ENCODE results near the gene PGAM1. TPM values are rescaled to one million over a fixed set of nuclear protein-coding genes. Genes with fewer than 3 reads are reported as not detected.

PGAM1 gene
- total RNA-seq, 2 donors from 2014 or later, result 326 to 434 TPM

GRCh38 chr10:97445357-97445721, 19.3 kb downstream of the PGAM1 start:
- no peak for TF ChIP-seq CTCF (IDR thresholded peaks at IDR 0.05)
- H3K9me3 ChIP-seq, result no peaks in the 10 kb centered on the region
- no peaks in the 10 kb centered on the region for H3K27me3 ChIP-seq
- peaks cover 20% of the 10 kb centered on the region for H3K36me3 ChIP-seq
- H3K4me3 ChIP-seq, result peak overlapping the region; percentile 80 to 89
- peak overlapping the region; percentile 61 to 71 for H3K27ac ChIP-seq
- H3K4me1 ChIP-seq, result peaks cover 0 to 35% of the 10 kb centered on the region in 2 donors
- no peak for DNase-seq (ENCODE audit: low spot score)

GRCh38 chr10:97445722-97446639, 20.0 kb downstream of the PGAM1 start, which contains the start of the genes EXOSC1 and ZDHHC16:
Gene EXOSC1, minus strand, starts transcription at chr10:97446006. Its CDS starts 21 bp downstream, at chr10:97445985.
Gene ZDHHC16, plus strand, starts transcription at chr10:97446175. Its CDS starts 5,501 bp downstream, at chr10:97451676.
- H3K4me1 ChIP-seq, result peaks cover 0 to 41% of the 10 kb centered on the region in 2 donors
- H3K9me3 ChIP-seq, result no peaks in the 10 kb centered on the region
- peaks cover 14% of the 10 kb centered on the region for H3K36me3 ChIP-seq
- peak within 1 kb of the TSS; percentile 61 to 83 for H3K27ac ChIP-seq
- peak in 1 of 2 donors; percentile 50 for TF ChIP-seq CTCF (IDR thresholded peaks at IDR 0.05)
- no peaks in the 10 kb centered on the region for H3K27me3 ChIP-seq
- peak; percentile 95 for DNase-seq (ENCODE audit: low spot score)
- H3K4me3 ChIP-seq, result peak within 1 kb of the TSS; percentile 80 to 89

- no peak for TF ChIP-seq CTCF (IDR thresholded peaks at IDR 0.05)
- no peak for DNase-seq (ENCODE audit: low spot score)
- Histone ChIP-seq H3K9me3 (no peaks in the 10 kb centered on the region), H3K36me3 (peaks cover 27% of the 10 kb centered on the region), H3K27ac (no peak overlapping the region), H3K27me3 (no peaks in the 10 kb centered on the region), H3K4me3 (no peak overlapping the region), H3K4me1 (peaks cover 0 to 49% of the 10 kb centered on the region in 2 donors)
Observed at GRCh38 chr10:97450828-97451227, 24.8 kb downstream of the PGAM1 start.

GRCh38 chr10:97451605-97452004, 25.6 kb downstream of the PGAM1 start:
- Histone ChIP-seq H3K4me3 (no peak overlapping the region), H3K9me3 (no peaks in the 10 kb centered on the region), H3K27ac (no peak overlapping the region), H3K27me3 (no peaks in the 10 kb centered on the region), H3K36me3 (peaks cover 34% of the 10 kb centered on the region), H3K4me1 (peaks cover 0 to 46% of the 10 kb centered on the region in 2 donors)
- no peak for TF ChIP-seq CTCF (IDR thresholded peaks at IDR 0.05)
- no peak for DNase-seq (ENCODE audit: low spot score)

GRCh38 chr10:97452352-97452751, 26.4 kb downstream of the PGAM1 start:
- no peaks in the 10 kb centered on the region for H3K27me3 ChIP-seq
- H3K27ac ChIP-seq, result no peak overlapping the region
- TF ChIP-seq CTCF (IDR thresholded peaks at IDR 0.05), result no peak
- no peak for DNase-seq (ENCODE audit: low spot score)
- H3K4me3 ChIP-seq, result no peak overlapping the region
- peaks cover 0 to 38% of the 10 kb centered on the region in 2 donors for H3K4me1 ChIP-seq
- no peaks in the 10 kb centered on the region for H3K9me3 ChIP-seq
- peaks cover 42% of the 10 kb centered on the region for H3K36me3 ChIP-seq
